Activated naive CD8-positive, alpha-beta T cell treated with anti-CD3 and anti-CD28 coated beads, Interleukin-2, amount 50 U/mL, for 16 hours (primary cell): ENCODE measurements around the gene PCDH9.
"Not testable (repeated sequence)": the region's sequence is repeated elsewhere in the genome, so short reads cannot be mapped to it uniquely, and the experiment has no call there.

Source experiments
- DNase-seq: peaks from one replicate; pipeline ENCODE4 v3.0.0-alpha.2; 2020; ENCODE audit warnings: low read depth, low spot score

The PCDH9 gene

GRCh38 chr13:66911411-66911939 is 318.7 kb downstream of the PCDH9 start:
- DNase-seq, result no peak

- no peak for DNase-seq
These were observed 330.2 kb downstream of the PCDH9 start for GRCh38 chr13:66899955-66900354.

GRCh38 chr13:66896933-66897332 is 333.2 kb downstream of the PCDH9 start:
- DNase-seq, result no peak

GRCh38 chr13:66895780-66896179 is 334.4 kb downstream of the PCDH9 start:
- DNase-seq, result no peak

GRCh38 chr13:66895320-66895719 is 334.8 kb downstream of the PCDH9 start:
- no peak for DNase-seq

- no peak for DNase-seq
These were observed 341.4 kb downstream of the PCDH9 start for GRCh38 chr13:66888698-66889097.

- no peak for DNase-seq
These were observed 343.0 kb downstream of the PCDH9 start for GRCh38 chr13:66887088-66887487.

- DNase-seq, result no peak
These were observed 343.9 kb downstream of the PCDH9 start for GRCh38 chr13:66886264-66886663.

GRCh38 chr13:66881170-66881569 is 349.0 kb downstream of the PCDH9 start:
- not testable (repeated sequence) for DNase-seq

- DNase-seq, result no peak
These were observed 350.1 kb downstream of the PCDH9 start for GRCh38 chr13:66879988-66880387.

- DNase-seq, result no peak
These were observed 354.9 kb downstream of the PCDH9 start for GRCh38 chr13:66875264-66875663.

- DNase-seq, result no peak
These were observed 365.5 kb downstream of the PCDH9 start for GRCh38 chr13:66864627-66865026.

GRCh38 chr13:66860878-66861417 is 369.2 kb downstream of the PCDH9 start:
- DNase-seq, result no peak

GRCh38 chr13:66859934-66860877 is 369.9 kb downstream of the PCDH9 start:
- DNase-seq, result no peak

GRCh38 chr13:66859078-66859477 is 371.1 kb downstream of the PCDH9 start:
- no peak for DNase-seq

- no peak for DNase-seq
These were observed 372.0 kb downstream of the PCDH9 start for GRCh38 chr13:66858163-66858562.

- no peak for DNase-seq
These were observed 375.0 kb downstream of the PCDH9 start for GRCh38 chr13:66855131-66855530.

GRCh38 chr13:66853564-66853963 is 376.6 kb downstream of the PCDH9 start:
- DNase-seq, result no peak

GRCh38 chr13:66849706-66850105 is 380.4 kb downstream of the PCDH9 start:
- no peak for DNase-seq

- no peak for DNase-seq
These were observed 382.6 kb downstream of the PCDH9 start for GRCh38 chr13:66847541-66847940.

GRCh38 chr13:66845393-66845792 is 384.7 kb downstream of the PCDH9 start:
- DNase-seq, result no peak

- no peak for DNase-seq
These were observed 385.2 kb downstream of the PCDH9 start for GRCh38 chr13:66844933-66845332.

GRCh38 chr13:66842766-66843165 is 387.4 kb downstream of the PCDH9 start:
- no peak for DNase-seq
